ENCODE data around the gene DOC2B. TPM values are rescaled to one million over a fixed set of nuclear protein-coding genes. Genes with fewer than 3 reads are reported as not detected.
"Not testable (repeated sequence)": the region's sequence is repeated elsewhere in the genome, so short reads cannot be mapped to it uniquely, and the experiment has no call there.

The DOC2B gene
- total RNA-seq, 4 donors from 2014 or later = 4.4 to 11.5 (median 10.6) TPM

DNA sequence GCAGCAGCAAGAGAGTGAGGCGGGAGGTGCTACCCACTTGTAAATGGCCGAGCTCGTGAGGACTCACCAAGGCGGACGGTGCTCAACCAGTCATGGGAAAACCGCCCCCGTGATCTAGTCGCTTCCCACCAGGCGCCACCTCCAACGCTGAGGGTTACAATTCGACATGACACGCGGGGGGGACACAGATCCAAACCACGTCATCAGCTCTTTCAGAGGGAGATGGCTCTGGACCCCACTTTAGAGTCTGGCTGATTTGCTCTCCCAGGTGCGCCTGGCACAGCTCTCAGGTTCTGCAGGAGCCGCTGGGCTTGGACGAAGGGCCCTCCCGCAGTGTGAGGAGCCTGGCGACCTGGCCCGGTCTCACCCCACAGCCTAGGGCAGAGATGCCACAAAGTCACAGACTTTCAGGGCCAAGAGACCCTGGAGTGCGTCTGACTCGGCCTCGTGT, 21.1 kb upstream of the DOC2B start:
- Histone ChIP-seq H3K36me3 (no peaks in the 10 kb centered on the region), H3K4me1 (peaks cover 0 to 25% (median 0%) of the 10 kb centered on the region in 3 donors), H3K27ac (no peak overlapping the region), H3K9me3 (no peaks in the 10 kb centered on the region), H3K27me3 (peaks cover 61% of the 10 kb centered on the region), H3K4me3 (no peak overlapping the region)
- ATAC-seq = no peak
- WGBS, 2 donors (ENCODE audit: low coverage in 1 of 2) = 70 to 80% methylated on average over 2 to 5 of the region's 23 CpGs
- TF ChIP-seq POLR2AphosphoS5 (IDR thresholded peaks at IDR 0.05) (no peak), POLR2A (IDR thresholded peaks at IDR 0.05) (no peak), EP300 (IDR thresholded peaks at IDR 0.05) (no peak)
- TF ChIP-seq, protein P1, sequence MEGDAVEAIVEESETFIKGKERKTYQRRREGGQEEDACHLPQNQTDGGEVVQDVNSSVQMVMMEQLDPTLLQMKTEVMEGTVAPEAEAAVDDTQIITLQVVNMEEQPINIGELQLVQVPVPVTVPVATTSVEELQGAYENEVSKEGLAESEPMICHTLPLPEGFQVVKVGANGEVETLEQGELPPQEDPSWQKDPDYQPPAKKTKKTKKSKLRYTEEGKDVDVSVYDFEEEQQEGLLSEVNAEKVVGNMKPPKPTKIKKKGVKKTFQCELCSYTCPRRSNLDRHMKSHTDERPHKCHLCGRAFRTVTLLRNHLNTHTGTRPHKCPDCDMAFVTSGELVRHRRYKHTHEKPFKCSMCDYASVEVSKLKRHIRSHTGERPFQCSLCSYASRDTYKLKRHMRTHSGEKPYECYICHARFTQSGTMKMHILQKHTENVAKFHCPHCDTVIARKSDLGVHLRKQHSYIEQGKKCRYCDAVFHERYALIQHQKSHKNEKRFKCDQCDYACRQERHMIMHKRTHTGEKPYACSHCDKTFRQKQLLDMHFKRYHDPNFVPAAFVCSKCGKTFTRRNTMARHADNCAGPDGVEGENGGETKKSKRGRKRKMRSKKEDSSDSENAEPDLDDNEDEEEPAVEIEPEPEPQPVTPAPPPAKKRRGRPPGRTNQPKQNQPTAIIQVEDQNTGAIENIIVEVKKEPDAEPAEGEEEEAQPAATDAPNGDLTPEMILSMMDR (IDR thresholded peaks at IDR 0.05) = no peak

DNA sequence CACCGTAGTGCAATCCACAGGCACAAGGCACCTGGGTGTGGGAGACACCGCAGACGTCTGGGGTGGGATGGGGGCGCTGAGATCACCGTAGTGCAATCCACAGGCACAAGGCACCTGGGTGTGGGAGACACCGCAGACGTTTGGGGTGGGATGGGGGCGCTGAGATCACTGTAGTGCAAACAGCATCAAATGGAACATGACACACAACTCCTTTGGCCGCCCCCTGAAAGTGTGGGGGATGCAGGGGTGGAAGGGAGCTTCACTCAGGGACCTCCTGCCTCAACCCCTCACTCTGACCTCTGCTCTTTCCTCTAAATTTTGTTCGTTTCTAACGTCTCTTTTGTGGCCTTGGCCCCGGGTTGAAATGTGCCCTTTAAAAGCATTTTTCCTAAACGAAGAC, 20.3 kb upstream of the DOC2B start:
- not testable (repeated sequence) for H3K27ac ChIP-seq, H3K36me3 ChIP-seq, H3K4me3 ChIP-seq, ATAC-seq, H3K9me3 ChIP-seq
- Histone ChIP-seq H3K4me1 (peaks cover 0 to 25% (median 0%) of the 10 kb centered on the region in 3 donors), H3K27me3 (peaks cover 64% of the 10 kb centered on the region)
- 56 to 69% methylated on average over 3 to 8 of the region's 13 CpGs for WGBS, 2 donors (ENCODE audit: low coverage in 1 of 2)

DNA sequence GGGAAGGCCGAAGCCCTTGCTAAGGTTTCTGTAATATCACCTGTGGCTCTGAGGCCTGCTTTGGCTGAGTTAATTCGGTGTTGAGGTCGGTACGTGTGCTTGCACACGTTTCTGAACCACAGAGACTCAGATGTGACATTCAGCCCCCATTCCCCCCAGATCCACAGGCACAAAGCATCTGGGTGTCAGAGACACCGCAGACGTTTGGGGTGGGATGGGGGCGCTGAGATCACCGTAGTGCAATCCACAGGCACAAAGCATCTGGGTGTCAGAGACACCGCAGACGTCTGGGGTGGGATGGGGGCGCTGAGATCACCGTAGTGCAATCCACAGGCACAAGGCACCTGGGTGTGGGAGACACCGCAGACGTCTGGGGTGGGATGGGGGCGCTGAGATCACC, 19.8 kb upstream of the DOC2B start:
- peak overlapping the region in 1 of 4 donors; percentile 65 for H3K27ac ChIP-seq
- H3K4me3 ChIP-seq, H3K9me3 ChIP-seq, H3K36me3 ChIP-seq, ATAC-seq: not testable (repeated sequence)
- peaks cover 67% of the 10 kb centered on the region for H3K27me3 ChIP-seq
- WGBS, 2 donors (ENCODE audit: low coverage in 1 of 2) = 60 to 100% methylated on average over 1 of the region's 16 CpGs
- H3K4me1 ChIP-seq = peaks cover 0 to 25% (median 0%) of the 10 kb centered on the region in 3 donors

DNA sequence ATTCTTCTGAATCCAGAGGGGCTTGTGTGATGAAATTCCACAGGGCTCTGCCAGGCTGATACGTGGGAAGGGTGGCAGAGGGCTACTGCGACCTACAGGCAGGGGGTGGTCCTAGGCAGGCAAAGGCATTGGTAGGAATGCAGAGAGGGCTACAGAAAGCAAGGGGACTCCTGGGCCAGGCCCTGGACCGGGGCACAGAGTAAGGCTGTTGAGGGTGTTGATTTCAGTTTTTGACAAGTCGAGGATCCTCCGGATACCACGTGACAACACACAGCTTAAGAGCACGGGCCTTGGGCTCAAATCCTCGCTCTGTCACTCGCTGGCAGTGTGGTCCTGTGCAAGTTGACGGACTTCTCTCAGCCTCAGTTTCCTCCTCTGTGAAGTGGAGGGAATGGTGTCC, 19.1 kb upstream of the DOC2B start:
- peak; percentile 7 for ATAC-seq
- no peak for TF ChIP-seq POLR2A (IDR thresholded peaks at IDR 0.05)
- no peak for TF ChIP-seq POLR2AphosphoS5 (IDR thresholded peaks at IDR 0.05)
- no peak for TF ChIP-seq EP300 (IDR thresholded peaks at IDR 0.05)
- TF ChIP-seq, protein P1 (IDR thresholded peaks at IDR 0.05) = no peak
- peaks cover 0 to 25% (median 0%) of the 10 kb centered on the region in 3 donors for H3K4me1 ChIP-seq
- H3K9me3 ChIP-seq = no peaks in the 10 kb centered on the region
- WGBS, 2 donors (ENCODE audit: low coverage in 1 of 2) = 54 to 78% methylated on average over 4 to 6 of the region's 10 CpGs
- H3K4me3 ChIP-seq = no peak overlapping the region
- H3K36me3 ChIP-seq = no peaks in the 10 kb centered on the region
- H3K27me3 ChIP-seq = peaks cover 67% of the 10 kb centered on the region
- H3K27ac ChIP-seq = peak overlapping the region in 2 of 4 donors; percentile 65 to 66

DNA sequence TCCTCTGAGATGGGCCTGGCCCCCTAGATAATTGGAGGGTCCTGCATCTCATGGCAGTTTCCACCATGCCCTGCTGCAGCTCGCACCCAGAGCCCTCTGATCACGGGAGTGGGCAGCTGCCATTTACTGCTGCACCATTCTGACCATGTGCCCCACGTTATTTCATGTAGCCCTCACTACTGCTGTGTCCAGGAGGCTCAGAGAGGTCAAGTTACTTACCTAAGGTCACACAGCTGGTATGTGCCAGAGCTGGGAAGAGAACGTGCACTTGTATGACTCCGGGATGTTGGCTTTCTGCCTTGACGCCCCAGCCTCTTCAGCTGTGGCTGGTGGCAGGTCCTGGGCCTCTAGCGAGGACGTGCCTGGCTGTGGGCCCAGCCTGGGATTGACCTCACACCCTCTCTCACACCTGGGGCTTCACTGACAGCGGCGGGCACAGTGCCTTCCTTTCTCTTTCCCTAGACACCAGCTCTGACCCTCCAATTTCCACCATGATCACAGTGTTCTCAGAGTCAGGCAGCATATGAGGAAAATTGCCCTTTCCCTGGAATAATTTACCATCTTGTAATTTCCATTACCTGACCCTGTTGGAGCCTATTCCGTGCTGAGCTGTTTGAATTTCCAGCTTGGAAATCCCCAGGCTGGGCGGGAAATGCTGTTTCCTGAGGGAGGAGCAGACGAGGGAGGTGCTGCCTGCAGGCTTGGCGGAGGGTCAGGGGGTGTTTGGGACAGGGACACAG, 18.5 kb upstream of the DOC2B start:
- peaks cover 67% of the 10 kb centered on the region for H3K27me3 ChIP-seq
- peaks cover 0 to 25% (median 0%) of the 10 kb centered on the region in 3 donors for H3K4me1 ChIP-seq
- WGBS, 2 donors (ENCODE audit: low coverage in 1 of 2) = 25 to 31% methylated on average over 3 to 7 of the region's 14 CpGs
- H3K9me3 ChIP-seq = no peaks in the 10 kb centered on the region
- H3K4me3 ChIP-seq = no peak overlapping the region
- no peaks in the 10 kb centered on the region for H3K36me3 ChIP-seq
- peak overlapping the region in 2 of 4 donors; percentile 65 to 66 for H3K27ac ChIP-seq
- peak; percentile 53 for ATAC-seq
- TF ChIP-seq POLR2AphosphoS5 (IDR thresholded peaks at IDR 0.05) (no peak), EP300 (IDR thresholded peaks at IDR 0.05) (no peak), POLR2A (IDR thresholded peaks at IDR 0.05) (no peak)
- TF ChIP-seq, protein P1 (IDR thresholded peaks at IDR 0.05) = no peak

DNA sequence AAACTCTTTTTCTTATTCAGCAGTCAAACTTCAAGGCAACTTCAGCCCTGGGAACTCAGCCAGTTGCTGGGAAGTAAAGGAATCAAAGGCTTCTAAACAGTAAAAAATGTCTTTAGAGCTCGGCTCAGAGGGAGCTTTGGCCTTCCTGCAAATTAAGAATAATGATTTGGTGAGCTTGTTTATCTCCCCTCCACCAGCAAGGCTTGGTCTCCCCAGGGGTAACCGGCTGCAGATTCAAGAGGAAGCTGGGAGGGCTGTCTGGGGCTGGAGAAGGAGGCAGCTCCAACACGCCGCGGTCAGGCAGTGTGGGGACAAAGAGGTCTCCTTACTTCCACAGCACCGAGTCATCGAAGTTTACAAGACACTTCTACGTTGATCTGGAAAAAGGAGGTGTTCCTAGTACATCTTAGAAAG, 17.7 kb upstream of the DOC2B start:
- Histone ChIP-seq H3K36me3 (no peaks in the 10 kb centered on the region), H3K9me3 (no peaks in the 10 kb centered on the region), H3K4me3 (no peak overlapping the region), H3K4me1 (peaks cover 0 to 25% (median 0%) of the 10 kb centered on the region in 3 donors), H3K27me3 (peaks cover 67% of the 10 kb centered on the region), H3K27ac (peak overlapping the region in 2 of 4 donors; percentile 63 to 65)
- ATAC-seq = no peak
- WGBS, 2 donors (ENCODE audit: low coverage in 1 of 2) = 0 to 4% methylated on average over 1 to 7 of the region's 8 CpGs
- no peak for TF ChIP-seq POLR2A (IDR thresholded peaks at IDR 0.05)

DNA sequence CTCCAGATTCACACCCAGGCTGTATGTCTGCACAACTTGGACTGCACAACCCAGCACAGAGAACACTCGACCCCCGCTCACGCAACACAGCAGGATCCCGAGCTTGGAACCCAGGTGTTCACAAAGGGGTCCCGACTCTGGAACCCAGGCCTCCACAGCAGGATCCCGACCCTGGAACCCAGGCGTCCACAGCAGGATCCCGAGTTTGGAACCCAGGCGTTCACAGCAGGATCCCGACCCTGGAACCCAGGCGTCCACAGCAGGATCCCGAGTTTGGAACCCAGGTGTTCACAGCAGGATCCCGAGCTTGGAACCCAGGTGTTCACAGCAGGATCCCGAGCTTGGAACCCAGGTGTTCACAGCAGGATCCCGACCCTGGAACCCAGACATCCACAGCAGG, 16.8 kb upstream of the DOC2B start:
- ATAC-seq, H3K9me3 ChIP-seq, H3K36me3 ChIP-seq, H3K4me3 ChIP-seq, H3K27ac ChIP-seq: not testable (repeated sequence)
- Histone ChIP-seq H3K27me3 (peaks cover 72% of the 10 kb centered on the region), H3K4me1 (peaks cover 0 to 25% (median 0%) of the 10 kb centered on the region in 3 donors)
- 93% methylated on average over 3 of the region's 15 CpGs; no CpG with 5 or more reads in 1 of the 2 donors for WGBS, 2 donors (ENCODE audit: low coverage in 1 of 2)

Measured in gastroesophageal sphincter (tissue), 4 donors.